Panc1 (cell line): Measurements from ENCODE around the gene SELENOW.

Source experiments
- CTCF ChIP-seq: fragments of 450-650 bp; IDR thresholded peaks from 2 replicates; pipeline ENCODE4 v1.5.1; 2017; ENCODE audit warnings: mild to moderate bottlenecking
- POLR2AphosphoS5 ChIP-seq: IDR thresholded peaks from 2 replicates; pipeline ENCODE4 v1.6.1; 2012; ENCODE audit warnings: mild to moderate bottlenecking, low read depth, low read length, moderate library complexity
- REST ChIP-seq, 2 experiments: IDR thresholded peaks; 2 replicates each; pipeline ENCODE4 v1.6.1; 2011 to 2012; ENCODE audit warnings: low read depth in 2 of 2, control low read depth in 1 of 2, low read length in 1 of 2, mild to moderate bottlenecking in 1 of 2, moderate library complexity in 1 of 2; ENCODE audit not compliant: insufficient read depth in 1 of 2
- SIN3A ChIP-seq: IDR thresholded peaks from 2 replicates; pipeline ENCODE4 v1.6.1; 2012; ENCODE audit warnings: low read depth, mild to moderate bottlenecking, low read length, moderate library complexity, borderline replicate concordance; ENCODE audit not compliant: insufficient read depth

- no peak for TF ChIP-seq REST (IDR thresholded peaks at IDR 0.05; ENCODE audit: insufficient read depth in 1 of 2, low read depth in 2 of 2, low read length in 1 of 2)
- TF ChIP-seq CTCF, result no peak
- TF ChIP-seq POLR2AphosphoS5, result no peak
- no peak for TF ChIP-seq SIN3A
These were observed 24.1 kb downstream of the SELENOW start for GRCh38 chr19:47802521-47803043.
